Raji (cell line): ENCODE results near the gene NSUN4.
A peak's percentile ranks its signal among the peaks of the same experiment; 100 is the strongest.

ENCODE experiments used
- POLR2A ChIP-seq: IDR thresholded peaks from 2 replicates; pipeline ENCODE4 v1.6.1; 2011; ENCODE audit warnings: low read depth, low read length, control low read depth; ENCODE audit not compliant: insufficient read depth

Gene NSUN4

DNA sequence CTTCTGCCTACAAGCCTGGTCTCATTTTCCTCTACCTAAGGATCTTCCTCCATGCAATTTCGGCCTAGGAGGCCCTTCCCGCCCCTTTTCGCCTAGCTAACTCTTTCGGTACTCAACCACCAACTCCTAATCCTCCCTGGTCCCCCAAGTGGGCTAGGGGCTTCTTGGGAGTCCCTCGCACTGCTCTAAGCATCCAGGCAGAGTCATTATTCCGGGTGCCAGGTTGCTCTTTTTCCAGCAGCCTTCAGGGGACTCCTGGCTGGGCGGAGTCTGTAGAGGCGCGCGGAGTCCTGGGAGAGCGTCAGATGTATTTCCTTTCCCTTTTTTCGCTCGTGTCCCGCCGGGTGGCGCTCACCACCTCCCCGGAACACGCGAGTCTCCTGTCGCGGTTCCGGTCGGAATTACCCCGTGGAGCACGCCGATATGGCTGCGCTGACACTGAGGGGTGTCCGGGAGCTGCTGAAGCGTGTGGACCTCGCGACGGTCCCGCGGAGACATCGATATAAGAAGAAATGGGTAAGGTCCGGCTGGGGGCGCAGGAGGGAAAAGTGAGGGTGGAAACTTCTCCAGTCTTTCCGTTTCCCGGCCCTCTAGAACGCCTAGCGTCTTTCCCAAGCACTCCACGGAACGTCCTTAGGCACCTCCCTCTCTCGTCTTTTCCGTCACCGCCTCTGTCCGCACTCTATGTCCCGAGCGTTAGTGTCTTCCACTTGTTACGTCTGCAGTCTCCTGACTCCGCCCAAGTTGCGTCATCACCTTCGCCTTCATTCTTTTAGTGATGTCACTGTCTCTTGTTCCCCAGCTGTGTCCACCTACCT lies at the start of gene NSUN4:
TSS of gene NSUN4 (plus strand) at position 404 of the 818 bp plus-strand sequence. CDS start at position 424, 20 bp downstream.
- TF ChIP-seq POLR2A = peak; percentile 92

DNA sequence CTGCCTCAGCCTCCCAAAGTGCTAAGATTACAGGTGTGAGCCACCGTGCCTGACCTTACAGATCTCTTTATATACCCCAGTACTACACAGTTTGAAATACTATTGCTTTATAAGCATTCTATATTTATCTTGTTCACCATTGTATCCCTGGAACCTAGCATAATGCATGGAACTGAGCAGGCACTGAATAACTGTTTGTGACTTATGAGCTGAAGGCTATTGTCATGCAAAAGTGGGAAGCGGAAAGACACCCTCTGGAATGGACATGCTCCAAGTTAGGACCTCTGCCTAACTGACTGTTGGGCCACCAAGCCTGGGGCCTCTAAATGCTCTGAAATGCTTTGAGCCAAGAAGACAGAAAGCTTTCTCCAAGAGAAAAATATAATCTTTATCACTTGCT lies 45.3 kb upstream of the NSUN4 start:
- TF ChIP-seq POLR2A = no peak

DNA sequence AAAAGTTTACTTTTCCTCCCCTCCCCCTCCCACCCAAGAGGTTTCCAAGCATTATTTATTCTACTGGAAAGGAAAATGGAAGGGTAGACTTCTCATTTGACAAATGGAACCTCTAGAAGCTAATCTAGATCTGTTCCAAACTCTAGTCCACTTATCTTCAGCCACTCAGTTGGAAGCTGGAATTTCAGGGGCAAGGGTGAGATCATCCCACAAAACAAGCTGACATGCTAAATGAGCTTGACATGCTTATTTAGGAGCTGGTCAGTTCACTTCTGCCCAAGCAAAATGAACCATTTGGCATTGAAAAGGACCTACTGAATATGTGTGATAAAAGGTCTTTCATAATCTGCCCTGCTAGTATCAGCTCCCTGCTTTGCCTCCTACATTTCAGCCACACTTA lies 42.2 kb upstream of the NSUN4 start:
- TF ChIP-seq POLR2A = no peak

DNA sequence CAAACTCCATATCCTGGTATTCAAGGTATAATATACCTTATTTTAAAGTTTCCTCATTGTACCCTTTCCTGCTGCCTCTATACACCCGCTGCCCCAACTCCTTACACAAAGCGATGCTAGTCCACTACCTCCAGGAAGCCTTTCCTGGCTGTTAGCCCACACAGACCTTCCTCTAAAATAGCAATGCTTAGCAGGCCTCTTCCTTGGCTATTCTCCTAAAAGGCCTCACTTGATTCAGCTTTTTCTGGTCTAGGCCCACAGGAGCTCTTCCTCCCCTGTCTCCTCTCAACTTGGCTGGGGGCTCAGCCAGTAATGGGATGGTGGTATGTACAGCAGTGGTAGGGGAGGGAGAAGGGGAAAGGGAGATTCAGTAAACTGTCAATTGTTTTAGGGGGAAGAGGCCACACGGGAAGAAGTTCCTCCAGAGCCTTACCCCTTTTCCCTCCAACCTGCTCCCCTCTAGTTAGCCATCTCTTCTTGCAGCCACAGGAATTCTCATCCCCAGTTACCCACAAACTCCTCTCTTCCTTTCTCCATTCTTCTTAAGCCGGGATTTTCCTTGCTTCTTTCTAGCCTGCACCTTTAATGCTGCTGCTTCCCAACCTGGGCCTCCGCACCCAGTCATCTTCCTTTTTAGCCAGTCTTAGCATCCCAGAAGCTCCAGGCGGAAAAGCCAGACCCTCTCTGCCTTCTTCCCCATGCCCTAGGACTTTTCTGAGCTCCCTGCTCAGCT lies 39.8 kb upstream of the NSUN4 start:
- TF ChIP-seq POLR2A = no peak

GRCh38 chr1:46301406-46301807 lies 39.2 kb upstream of the NSUN4 start:
- no peak for TF ChIP-seq POLR2A

- TF ChIP-seq POLR2A = 0 out of 2 replicates have a peak, but pooled peaks have one; percentile 37
Observed at GRCh38 chr1:46301808-46302640, 38.6 kb upstream of the NSUN4 start.

DNA sequence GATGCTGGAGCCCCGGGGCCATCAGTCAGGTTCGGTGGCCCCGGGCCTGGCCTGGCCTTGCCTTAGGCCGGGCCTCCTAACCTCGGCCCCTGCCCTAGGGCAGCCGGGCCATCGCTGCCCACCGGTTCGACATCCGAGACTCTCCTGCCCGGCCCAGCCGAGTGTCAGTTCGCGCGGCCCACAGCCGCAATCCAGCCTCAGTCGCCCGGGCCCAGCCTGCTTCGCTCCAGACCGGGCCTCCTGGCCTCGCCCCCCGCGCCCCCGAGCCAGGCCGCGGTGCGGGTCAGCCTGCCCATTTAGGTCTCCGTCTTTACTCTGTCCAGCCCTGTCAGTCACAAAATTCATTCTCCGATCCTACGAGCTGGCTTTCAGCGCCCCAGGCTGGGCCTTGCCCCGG lies 38.0 kb upstream of the NSUN4 start:
- no peak for TF ChIP-seq POLR2A

DNA sequence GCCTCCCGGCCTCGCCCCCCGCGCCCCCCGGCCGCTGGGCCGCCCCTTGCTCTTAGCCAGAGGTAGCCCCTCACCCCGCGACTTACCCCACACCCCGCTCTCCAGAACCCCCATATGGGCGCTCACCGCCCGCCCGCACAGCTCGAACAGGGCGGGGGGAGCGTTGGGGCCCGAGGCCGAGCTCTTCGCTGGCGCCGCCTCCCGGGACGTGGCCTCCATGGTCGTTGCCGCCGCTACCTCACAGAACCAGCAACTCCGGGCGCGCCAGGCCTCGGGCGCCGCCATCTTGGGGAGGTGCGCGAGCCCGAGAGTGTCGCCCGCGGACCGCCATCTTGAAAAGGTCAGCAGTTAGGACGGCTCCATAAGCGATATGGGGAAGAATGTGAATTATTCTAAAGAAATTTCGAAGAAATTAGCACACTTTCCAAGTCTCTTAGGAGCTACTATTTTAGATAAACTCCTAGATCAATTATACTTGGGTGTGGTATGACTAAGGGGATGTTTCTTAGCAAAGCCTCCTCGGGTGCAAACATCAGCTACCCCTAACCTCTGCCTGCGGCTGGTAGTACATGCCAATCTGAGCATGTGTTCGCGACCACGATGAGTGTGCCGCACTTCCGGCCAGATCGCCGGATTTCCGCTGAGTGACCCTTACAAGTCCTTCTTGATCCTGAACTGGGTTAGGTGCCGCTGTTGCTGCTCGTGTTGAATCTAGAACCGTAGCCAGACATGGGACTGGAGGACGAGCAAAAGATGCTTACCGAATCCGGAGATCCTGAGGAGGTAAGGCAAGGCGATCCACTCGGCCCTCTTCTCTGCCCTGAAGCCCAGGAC lies 37.4 kb upstream of the NSUN4 start, which contains the start of the genes LRRC41 and UQCRH:
TSS of gene LRRC41 (minus strand) at position 579 of the 834 bp plus-strand sequence. CDS start at position 285, 294 bp downstream.
TSS of gene UQCRH (plus strand) at position 661 of the 834 bp plus-strand sequence. CDS start at position 730, 69 bp downstream.
- TF ChIP-seq POLR2A = peak; percentile 87

DNA sequence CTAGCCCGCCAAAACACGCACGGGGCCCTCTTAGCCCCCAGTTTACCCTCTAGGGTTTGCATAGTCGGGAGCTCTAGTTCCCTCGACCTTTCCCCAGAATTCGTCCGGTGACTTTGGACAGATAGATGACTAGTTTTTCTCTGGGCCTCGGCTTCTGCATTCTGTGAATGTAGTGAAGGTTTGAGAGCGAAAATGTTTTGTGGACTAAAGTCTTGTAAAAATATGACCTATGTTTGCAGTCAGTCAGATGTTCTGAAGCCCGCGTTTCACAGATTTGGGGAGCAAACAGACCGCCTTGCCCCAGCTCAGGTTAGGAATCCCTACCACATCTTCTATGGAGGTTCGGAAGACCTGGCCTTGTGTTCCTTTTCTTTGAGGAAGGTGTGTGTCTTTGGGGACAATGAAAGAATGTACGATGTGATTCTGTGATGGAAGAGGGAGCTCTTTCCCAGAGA lies 36.7 kb upstream of the NSUN4 start:
- no peak; the same call in 1 of the 2 replicates for TF ChIP-seq POLR2A

DNA sequence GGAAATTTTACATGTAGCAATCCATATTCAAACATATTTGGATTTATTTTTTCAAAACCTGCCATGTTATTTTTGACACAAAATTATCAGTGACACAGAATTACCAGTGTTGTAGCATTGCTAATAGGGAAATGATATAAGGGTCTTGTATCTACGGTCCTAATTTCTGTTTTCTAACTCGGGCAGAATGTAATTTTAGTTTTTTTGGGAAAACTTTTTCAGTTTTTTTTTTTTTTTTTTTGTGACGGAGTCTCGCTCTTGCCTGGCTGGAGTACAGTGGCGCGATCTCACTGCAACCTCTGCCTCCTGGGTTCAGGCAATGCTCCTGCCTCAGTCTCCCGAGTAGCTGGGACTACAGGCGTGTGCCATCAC lies 34.5 kb upstream of the NSUN4 start:
- TF ChIP-seq POLR2A = no peak

- no peak for TF ChIP-seq POLR2A
Observed at GRCh38 chr1:46309401-46310159, 31.0 kb upstream of the NSUN4 start.

GRCh38 chr1:46310321-46310720 lies 30.3 kb upstream of the NSUN4 start:
- no peak for TF ChIP-seq POLR2A

GRCh38 chr1:46315669-46316403 lies 24.8 kb upstream of the NSUN4 start:
- no peak for TF ChIP-seq POLR2A
